Right kidney (tissue), 1 donor: Measurements from ENCODE around the gene MISP3.

ENCODE experiments used
- DNase-seq: peaks from one replicate; pipeline ENCODE4 v3.0.0-alpha.2; 2016

The MISP3 gene

GRCh38 chr19:14102102-14102696 is 29.6 kb downstream of the MISP3 start:
- DNase-seq, result no peak

DNA sequence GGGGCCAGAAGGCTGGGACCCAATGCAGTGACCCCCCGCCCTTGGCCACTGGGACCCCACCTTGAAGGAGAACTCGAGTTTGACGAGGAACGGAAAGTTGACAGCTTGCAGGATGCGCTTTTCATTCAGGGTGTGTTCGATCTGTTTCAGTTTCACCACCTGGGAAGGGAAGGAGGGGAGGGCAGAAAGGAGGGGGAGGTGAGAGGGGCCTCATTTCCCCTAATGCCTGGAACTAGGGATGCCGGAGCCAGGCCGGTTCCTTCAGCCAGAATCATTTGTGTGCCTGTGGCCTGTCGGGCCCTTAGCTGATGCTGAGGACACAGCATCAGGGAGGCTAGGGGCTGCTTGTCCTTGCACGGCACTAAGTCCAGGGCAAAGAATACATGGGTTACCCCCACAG is 30.2 kb downstream of the MISP3 start:
- no peak for DNase-seq

- no peak for DNase-seq
These were observed 30.7 kb downstream of the MISP3 start for GRCh38 chr19:14103310-14103709.

- no peak for DNase-seq
These were observed 33.1 kb downstream of the MISP3 start for GRCh38 chr19:14105680-14106079.

GRCh38 chr19:14106840-14107239 is 34.3 kb downstream of the MISP3 start:
- no peak for DNase-seq

- DNase-seq, result no peak
These were observed 35.2 kb downstream of the MISP3 start for GRCh38 chr19:14107581-14108461.

DNA sequence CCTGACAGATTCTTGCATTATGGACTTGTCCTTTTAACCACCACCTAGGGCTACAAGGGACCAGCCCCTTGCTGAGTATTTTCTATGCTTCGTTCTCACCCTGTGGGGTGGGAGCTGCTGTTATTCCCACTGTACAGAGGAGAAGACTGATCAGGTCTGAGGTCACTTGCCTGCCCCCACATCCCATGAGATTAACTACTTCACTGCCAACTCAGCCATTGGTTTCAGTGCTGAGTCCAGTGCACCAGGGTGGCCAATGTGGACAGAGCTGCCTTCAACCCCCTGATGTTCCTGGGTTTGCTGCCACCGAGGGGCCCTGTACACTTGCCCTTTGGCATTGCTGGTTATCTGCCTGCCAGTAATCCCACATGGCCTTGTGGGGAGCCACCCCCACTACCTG is 38.1 kb downstream of the MISP3 start:
- DNase-seq, result no peak

- DNase-seq, result no peak
These were observed 38.9 kb downstream of the MISP3 start for GRCh38 chr19:14111486-14111885.

- DNase-seq, result no peak
These were observed 39.6 kb downstream of the MISP3 start for GRCh38 chr19:14112051-14112808.

DNA sequence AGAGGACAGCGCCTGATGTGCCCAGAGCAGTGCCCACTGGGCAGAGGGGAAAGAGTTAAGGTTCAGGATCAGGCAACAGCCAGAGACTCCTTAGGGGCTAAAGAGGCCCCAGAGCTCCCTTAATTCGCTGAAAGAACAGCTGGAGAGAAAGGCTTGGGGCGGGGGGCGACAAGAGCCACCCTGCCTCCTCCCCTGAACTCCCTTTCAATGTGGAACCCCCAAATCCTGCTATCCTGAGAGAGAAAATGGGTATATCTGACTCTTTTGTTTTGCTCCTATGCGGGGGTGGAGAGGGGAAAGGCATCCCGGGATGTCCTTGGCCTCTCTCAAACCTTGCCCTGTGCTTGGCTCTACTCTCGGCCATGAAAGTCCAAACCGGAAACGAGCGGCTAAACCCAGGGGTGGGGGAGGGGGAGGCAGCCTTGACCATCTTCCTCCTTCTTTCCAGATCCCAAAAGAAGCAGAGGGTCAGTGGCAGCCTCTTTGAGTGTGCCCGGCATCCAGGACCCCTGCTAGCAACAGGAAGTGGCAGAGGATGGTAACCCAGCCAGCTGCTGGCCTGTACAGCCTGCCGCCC is 40.3 kb downstream of the MISP3 start:
- DNase-seq, result peak; percentile 40

DNA sequence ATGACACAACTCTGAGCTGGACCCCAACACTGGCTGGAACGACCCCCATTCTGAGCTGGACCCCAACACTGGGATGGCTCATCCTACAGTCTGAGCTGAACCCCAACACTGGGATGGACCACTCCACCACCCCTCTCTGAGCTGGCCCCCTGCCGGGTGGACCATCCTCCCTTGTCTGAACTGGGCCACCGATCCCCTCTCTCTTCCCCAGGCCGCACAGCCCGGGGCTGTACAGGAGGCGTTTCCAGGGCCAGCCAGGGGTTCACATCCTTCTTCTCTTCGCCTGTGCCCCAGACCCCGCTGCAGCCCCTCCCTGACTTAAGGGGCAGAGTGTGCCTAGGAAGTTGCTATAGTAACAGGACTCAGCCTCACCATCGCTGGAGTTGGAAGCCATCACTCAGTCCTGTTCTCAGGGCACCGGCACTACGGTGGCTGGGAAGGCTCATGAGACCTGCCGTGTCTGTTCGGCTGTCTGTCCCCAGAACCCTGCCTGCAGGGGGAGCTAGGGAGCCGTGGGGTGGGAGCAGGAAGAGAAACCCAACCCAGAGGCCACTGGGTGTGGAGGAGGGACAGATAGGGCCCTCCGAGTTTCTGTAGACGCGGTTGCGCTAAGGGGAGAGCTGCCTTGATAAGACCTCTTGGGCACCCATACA is 41.3 kb downstream of the MISP3 start:
- DNase-seq, result no peak

DNA sequence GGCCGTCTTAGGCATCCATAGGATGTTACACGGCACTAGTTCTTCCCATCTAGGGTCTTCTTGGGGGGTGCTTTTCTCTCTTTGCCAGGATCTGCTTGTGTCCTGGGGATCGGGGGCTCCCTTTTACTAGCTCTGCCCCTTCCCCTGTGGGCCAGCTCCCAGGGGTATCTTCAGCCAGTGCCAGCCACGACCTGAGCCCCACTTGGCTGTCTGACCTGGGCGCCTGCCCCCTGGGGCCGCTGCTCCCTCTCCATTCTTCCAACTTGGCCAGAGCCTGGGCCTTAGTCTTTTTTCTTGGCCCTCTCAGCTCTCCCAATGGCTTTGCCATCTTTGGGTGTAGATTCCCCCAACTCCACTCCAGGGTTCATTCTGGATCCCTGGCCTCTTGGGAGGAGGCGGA is 41.9 kb downstream of the MISP3 start:
- DNase-seq, result no peak

DNA sequence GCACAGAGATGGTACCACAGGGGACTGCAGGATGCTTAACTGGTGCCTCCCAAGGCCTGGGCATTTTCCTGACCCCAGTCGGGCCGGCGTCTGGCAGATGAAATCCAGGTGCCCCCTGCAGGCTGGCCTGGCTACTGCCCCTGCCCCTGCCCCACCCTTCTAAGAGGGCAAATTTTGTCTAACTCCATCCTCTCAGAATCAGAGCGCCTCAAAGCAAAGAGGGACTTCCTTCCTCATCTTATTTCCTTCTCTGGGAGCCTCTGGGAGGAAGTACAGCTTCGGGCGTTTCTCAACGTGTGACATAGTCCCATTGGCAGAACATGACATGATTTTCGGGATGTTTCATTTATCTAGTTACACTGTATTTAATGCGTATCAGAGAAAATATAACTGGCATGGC is 42.3 kb downstream of the MISP3 start:
- no peak for DNase-seq

- DNase-seq, result no peak
These were observed 43.2 kb downstream of the MISP3 start for GRCh38 chr19:14115756-14116155.

DNA sequence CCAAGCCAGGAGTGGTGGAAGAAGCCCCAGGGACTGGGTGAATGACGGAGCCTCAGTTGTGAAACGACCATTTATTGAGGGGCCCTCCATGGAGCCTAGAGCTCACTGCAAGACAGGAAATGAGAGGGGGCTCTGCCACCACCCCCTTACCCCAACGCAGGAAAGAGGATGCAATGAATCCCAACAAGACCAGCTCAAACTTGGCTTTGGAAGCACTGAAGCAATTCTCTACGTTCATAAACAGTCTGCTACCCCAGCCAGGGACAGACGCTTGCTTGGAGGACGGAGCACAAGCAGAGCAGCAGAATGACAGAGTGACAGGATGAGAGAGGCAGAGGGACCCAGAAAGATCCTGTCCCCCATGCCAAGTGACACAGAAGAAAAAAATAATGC is 43.9 kb downstream of the MISP3 start:
- no peak for DNase-seq

GRCh38 chr19:14116918-14117578 is 44.5 kb downstream of the MISP3 start:
- peak; percentile 24 for DNase-seq

- DNase-seq, result peak; percentile 81
These were observed 45.1 kb downstream of the MISP3 start, which contains the start of gene PRKACA for GRCh38 chr19:14117668-14118164. PRKACA (minus strand) TSS chr19:14117762; CDS start chr19:14117547, 215 bp downstream.

- DNase-seq, result peak; percentile 76
These were observed 45.8 kb downstream of the MISP3 start for GRCh38 chr19:14118165-14119051.

GRCh38 chr19:14119146-14119545 is 46.6 kb downstream of the MISP3 start:
- DNase-seq, result no peak
